HepG2 (cell line): ENCODE measurements around the gene RAD9A. TPM values are rescaled to one million over a fixed set of nuclear protein-coding genes. Genes with fewer than 3 reads are reported as not detected.
A peak's percentile ranks its signal among the peaks of the same experiment; 100 is the strongest.

ENCODE experiments used
- FOXA3 ChIP-seq: IDR thresholded peaks from 2 replicates; pipeline ENCODE4 v1.6.1; 2016; ENCODE audit warnings: missing genetic modification reagents, missing compliant biosample characterization
- MBD4 ChIP-seq: IDR thresholded peaks from 2 replicates; pipeline ENCODE4 v1.6.1; 2012; ENCODE audit warnings: low read length, inconsistent platforms, borderline replicate concordance
- PHF8 ChIP-seq: sonication (generic); formaldehyde crosslinking; IDR thresholded peaks from 2 replicates; pipeline ENCODE4 v1.5.0; 2020; ENCODE audit warnings: missing genetic modification reagents
- STAG1 ChIP-seq: sonication (generic); formaldehyde crosslinking; IDR thresholded peaks from 2 replicates; pipeline ENCODE4 v1.4.0; 2020; ENCODE audit warnings: missing genetic modification reagents
- WIZ ChIP-seq: sonication (generic); formaldehyde crosslinking; IDR thresholded peaks from 2 replicates; pipeline ENCODE4 v1.5.1; 2020; ENCODE audit warnings: mild to moderate bottlenecking, missing genetic modification reagents
- ZBTB40 ChIP-seq, 2 experiments: fragments of 450-650 bp in 1 of 2; sonication (generic) in 1 of 2; formaldehyde crosslinking in 1 of 2; IDR thresholded peaks; 2 replicates each; pipeline versions ENCODE4 v1.6.1 to v1.8.0; 2016 to 2022; ENCODE audit warnings: antibody characterized with exemption in 1 of 2, mild to moderate bottlenecking in 1 of 2, missing genetic modification reagents in 1 of 2
- ZNF121 ChIP-seq: sonication (generic); formaldehyde crosslinking; IDR thresholded peaks from 2 replicates; pipeline ENCODE4 v1.5.0; 2020; ENCODE audit warnings: mild to moderate bottlenecking, missing genetic modification reagents
- ZNF24 ChIP-seq: fragments of 450-650 bp; IDR thresholded peaks from 2 replicates; pipeline ENCODE4 v1.6.1; 2017; ENCODE audit warnings: antibody characterized with exemption, mild to moderate bottlenecking
- ZNF274 ChIP-seq: sonication (generic); formaldehyde crosslinking; IDR thresholded peaks from 2 replicates; pipeline ENCODE4 v1.5.1; 2020; ENCODE audit warnings: mild to moderate bottlenecking, missing genetic modification reagents
- ZNF350 ChIP-seq: sonication (generic); formaldehyde crosslinking; IDR thresholded peaks from 2 replicates; pipeline ENCODE4 v1.4.0; 2020; ENCODE audit warnings: mild to moderate bottlenecking, low read depth, missing genetic modification reagents, borderline replicate concordance
- ZNF451 ChIP-seq: sonication (generic); formaldehyde crosslinking; IDR thresholded peaks from 2 replicates; pipeline ENCODE4 v1.5.0; 2020; ENCODE audit warnings: mild to moderate bottlenecking, missing genetic modification reagents
- ZNF570 ChIP-seq: sonication (generic); formaldehyde crosslinking; IDR thresholded peaks from 2 replicates; pipeline ENCODE4 v1.4.0; 2020; ENCODE audit warnings: mild to moderate bottlenecking, missing genetic modification reagents, borderline replicate concordance
- ZNF703 ChIP-seq: sonication (generic); formaldehyde crosslinking; IDR thresholded peaks from 2 replicates; pipeline ENCODE4 v1.5.1; 2020; ENCODE audit warnings: missing genetic modification reagents, mild to moderate bottlenecking, moderate library complexity, borderline replicate concordance
- polyA plus RNA-seq, 8 experiments: library from polyadenylated mRNA; depleted of rRNA in 3 of 8; stranded (reverse) in 7 of 8; unstranded in 1 of 8; fragments of >200 nt; fragmentation: Illumina TruSeq in 4 of 8; extraction: Trizol in 4 of 8; gene quantifications; 2 replicates each; pipeline versions ENCODE4 v1.2.1 to v1.2.3, GENCODE V29; 2011 to 2016; ENCODE audit warnings: low read depth in 4 of 8, missing spikeins in 1 of 8, mixed read lengths in 1 of 8; ENCODE audit not compliant: insufficient read depth in 1 of 8
- total RNA-seq, 5 experiments: library from RNA; depleted of rRNA; stranded (reverse); fragments of >200 nt; fragmentation: Illumina TruSeq; extraction: Trizol; gene quantifications; 2 replicates each; pipeline ENCODE4 v1.2.3, GENCODE V29; 2016; ENCODE audit warnings: low read depth in 1 of 5
- TF ChIP-seq, protein P1 (sequence below): IDR thresholded peaks from 2 replicates; pipeline ENCODE4 v1.6.1; 2016; ENCODE audit warnings: missing biosample characterization, missing genetic modification reagents, low read depth
- TF ChIP-seq, protein P2 (sequence below): sonication (generic); formaldehyde crosslinking; IDR thresholded peaks from 2 replicates; pipeline ENCODE4 v1.5.1; 2020; ENCODE audit warnings: mild to moderate bottlenecking, missing genetic modification reagents, moderate library complexity

Gene RAD9A
- total and polyA plus RNA-seq, 2 of the 13 experiments (the other 11 are each of a cell fraction or from before 2014, with no cell fraction given) = 10.1 to 15.7 TPM

DNA sequence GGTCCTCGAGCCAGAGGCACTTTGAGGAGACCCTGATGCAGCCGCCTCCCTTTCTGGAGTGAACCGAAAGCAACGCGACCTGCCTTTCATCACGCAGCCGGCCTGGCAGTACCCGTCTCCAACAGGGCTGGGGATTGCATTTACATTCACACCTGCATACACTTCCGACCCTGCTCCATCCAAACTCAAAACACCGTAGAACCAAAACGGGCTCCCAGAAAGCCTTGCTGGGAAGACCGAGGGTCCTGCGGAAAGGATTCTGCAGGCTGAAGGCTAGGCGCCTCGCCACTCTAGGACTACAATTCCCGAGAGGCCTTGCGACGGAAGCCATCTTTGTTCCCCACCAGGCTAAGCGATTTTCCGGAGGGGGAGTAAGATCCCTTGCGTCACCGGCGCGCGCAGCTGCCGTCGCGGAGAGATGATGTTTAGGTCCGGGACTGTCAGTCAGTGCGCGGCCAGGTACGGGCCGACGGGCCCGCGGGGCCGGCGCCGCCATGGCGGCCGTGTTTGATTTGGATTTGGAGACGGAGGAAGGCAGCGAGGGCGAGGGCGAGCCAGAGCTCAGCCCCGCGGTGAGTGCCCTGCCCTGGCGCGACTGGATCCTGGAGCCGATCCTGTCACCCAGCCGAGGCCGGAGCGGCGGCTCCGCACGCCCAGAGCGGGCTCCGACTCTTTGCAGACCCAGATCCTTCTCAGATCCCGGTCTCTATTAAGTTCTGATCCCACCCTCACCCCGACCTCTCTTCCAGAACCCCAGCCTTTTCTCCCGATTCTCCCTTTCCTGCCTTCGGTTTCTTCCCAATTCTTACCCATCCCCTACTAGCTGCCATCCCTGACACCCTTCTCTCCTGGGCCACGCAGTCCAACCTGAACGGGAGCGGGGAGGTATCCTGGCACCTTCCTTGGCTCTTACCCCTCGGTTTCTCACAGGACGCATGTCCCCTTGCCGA lies 36.5 kb downstream of the RAD9A start, which contains the start of gene RPS6KB2 (continued):
- no peak for TF ChIP-seq ZBTB40 (IDR thresholded peaks at IDR 0.05)
- peak; percentile 54; the same call in 1 of the 2 replicates for TF ChIP-seq ZBTB40 (CRISPR knock-in tag; IDR thresholded peaks at IDR 0.05)
- TF ChIP-seq ZNF24 = no peak
- TF ChIP-seq, protein P1, sequence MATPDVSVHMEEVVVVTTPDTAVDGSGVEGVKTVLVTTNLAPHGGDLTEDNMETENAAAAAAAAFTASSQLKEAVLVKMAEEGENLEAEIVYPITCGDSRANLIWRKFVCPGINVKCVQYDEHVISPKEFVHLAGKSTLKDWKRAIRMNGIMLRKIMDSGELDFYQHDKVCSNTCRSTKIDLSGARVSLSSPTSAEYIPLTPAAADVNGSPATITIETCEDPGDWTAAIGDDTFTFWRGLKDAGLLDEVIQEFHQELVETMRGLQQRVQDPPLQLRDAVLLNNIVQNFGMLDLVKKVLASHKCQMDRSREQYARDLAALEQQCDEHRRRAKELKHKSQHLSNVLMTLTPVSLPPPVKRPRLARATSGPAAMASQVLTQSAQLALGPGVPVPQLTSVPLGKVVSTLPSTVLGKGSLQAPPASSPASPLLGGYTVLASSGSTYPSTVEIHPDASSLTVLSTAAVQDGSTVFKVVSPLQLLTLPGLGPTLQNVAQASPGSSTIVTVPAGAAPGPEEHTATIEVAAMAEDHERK (CRISPR knock-in tag) = peak; percentile 58; the same call in 1 of the 2 replicates
- TF ChIP-seq PHF8 = peak; percentile 84
- TF ChIP-seq ZNF274 = no peak
- TF ChIP-seq WIZ = no peak; the same call in 1 of the 2 replicates
- TF ChIP-seq ZNF121 (CRISPR knock-in tag) = no peak
- 0 out of 2 replicates have a peak, but pooled peaks have one; percentile 56 for TF ChIP-seq ZNF570 (CRISPR knock-in tag)
- TF ChIP-seq ZNF703 (CRISPR knock-in tag) = no peak
- TF ChIP-seq MBD4 = no peak
- peak; percentile 83 for TF ChIP-seq ZNF350
- peak; percentile 21; the same call in 1 of the 2 replicates for TF ChIP-seq STAG1
- peak; percentile 60; the same call in 1 of the 2 replicates for TF ChIP-seq FOXA3 (CRISPR knock-in tag)
- TF ChIP-seq, protein P2, sequence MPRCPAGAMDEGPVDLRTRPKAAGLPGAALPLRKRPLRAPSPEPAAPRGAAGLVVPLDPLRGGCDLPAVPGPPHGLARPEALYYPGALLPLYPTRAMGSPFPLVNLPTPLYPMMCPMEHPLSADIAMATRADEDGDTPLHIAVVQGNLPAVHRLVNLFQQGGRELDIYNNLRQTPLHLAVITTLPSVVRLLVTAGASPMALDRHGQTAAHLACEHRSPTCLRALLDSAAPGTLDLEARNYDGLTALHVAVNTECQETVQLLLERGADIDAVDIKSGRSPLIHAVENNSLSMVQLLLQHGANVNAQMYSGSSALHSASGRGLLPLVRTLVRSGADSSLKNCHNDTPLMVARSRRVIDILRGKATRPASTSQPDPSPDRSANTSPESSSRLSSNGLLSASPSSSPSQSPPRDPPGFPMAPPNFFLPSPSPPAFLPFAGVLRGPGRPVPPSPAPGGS (CRISPR knock-in tag) = no peak
- 0 out of 2 replicates have a peak, but pooled peaks have one; percentile 26 for TF ChIP-seq ZNF451 (CRISPR knock-in tag)
